Vagina (tissue), 2 donors: ENCODE results near the gene FBXL12.

ENCODE experiments used
- POLR2A ChIP-seq, 2 donors: fragments of 450-650 bp; IDR thresholded peaks; one replicate each; pipeline ENCODE4 v1.6.1; 2017; ENCODE audit warnings: antibody characterized with exemption in 2 of 2, mild to moderate bottlenecking in 2 of 2, moderate library complexity in 2 of 2
- POLR2AphosphoS5 ChIP-seq, 2 donors: sonication (generic); formaldehyde crosslinking; IDR thresholded peaks; one replicate each; pipeline ENCODE4 v1.9.0; 2017; ENCODE audit warnings: antibody characterized with exemption in 2 of 2, mild to moderate bottlenecking in 2 of 2, low read depth in 1 of 2; ENCODE audit not compliant: insufficient read depth in 1 of 2
- TF ChIP-seq, protein P1 (sequence below), 3 experiments: fragments of 450-650 bp in 2 of 3; fragments of 200-600 bp in 1 of 3; sonication (generic) in 1 of 3; IDR thresholded peaks; one replicate each; pipeline ENCODE4 v1.5.1; 2017 to 2019; ENCODE audit warnings: antibody characterized with exemption in 3 of 3, mild to moderate bottlenecking in 2 of 3, moderate library complexity in 2 of 3

DNA sequence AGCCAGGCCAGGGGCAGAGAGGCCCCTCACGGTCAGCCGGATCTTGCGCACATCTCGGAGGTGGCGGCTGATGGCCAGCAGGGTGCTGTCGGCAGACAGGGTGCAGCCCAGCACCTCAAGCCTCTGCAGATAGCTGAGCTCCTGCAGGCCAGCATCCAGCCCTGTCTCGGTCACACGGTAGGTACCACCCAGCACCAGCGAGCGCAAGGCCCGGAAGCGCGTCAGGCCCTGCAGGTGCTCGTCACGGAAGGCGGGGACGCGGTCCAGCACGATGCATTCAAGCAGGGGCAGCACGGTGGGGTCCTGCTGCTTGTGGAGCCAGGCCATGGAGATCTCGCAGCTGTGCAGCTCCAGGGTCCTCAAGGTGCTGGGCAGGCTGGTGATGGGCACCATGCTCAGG is 7.7 kb downstream of the FBXL12 start:
- TF ChIP-seq POLR2A (IDR thresholded peaks at IDR 0.05): no peak
- TF ChIP-seq POLR2AphosphoS5 (IDR thresholded peaks at IDR 0.05; ENCODE audit: insufficient read depth in 1 of 2, low read depth in 1 of 2): no peak
- TF ChIP-seq, protein P1, sequence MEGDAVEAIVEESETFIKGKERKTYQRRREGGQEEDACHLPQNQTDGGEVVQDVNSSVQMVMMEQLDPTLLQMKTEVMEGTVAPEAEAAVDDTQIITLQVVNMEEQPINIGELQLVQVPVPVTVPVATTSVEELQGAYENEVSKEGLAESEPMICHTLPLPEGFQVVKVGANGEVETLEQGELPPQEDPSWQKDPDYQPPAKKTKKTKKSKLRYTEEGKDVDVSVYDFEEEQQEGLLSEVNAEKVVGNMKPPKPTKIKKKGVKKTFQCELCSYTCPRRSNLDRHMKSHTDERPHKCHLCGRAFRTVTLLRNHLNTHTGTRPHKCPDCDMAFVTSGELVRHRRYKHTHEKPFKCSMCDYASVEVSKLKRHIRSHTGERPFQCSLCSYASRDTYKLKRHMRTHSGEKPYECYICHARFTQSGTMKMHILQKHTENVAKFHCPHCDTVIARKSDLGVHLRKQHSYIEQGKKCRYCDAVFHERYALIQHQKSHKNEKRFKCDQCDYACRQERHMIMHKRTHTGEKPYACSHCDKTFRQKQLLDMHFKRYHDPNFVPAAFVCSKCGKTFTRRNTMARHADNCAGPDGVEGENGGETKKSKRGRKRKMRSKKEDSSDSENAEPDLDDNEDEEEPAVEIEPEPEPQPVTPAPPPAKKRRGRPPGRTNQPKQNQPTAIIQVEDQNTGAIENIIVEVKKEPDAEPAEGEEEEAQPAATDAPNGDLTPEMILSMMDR (IDR thresholded peaks at IDR 0.05): no peak
